Thoracic aorta (tissue), 2 donors: ENCODE data around the gene SHKBP1. TPM values are rescaled to one million over a fixed set of nuclear protein-coding genes. Genes with fewer than 3 reads are reported as not detected.

Experiments
- ATAC-seq: fragments of 150-250 bp; one replicate; pipeline ENCODE4 v1.8.0; 2017; ENCODE audit warnings: low read depth; ENCODE audit not compliant: insufficient number of reproducible peaks, low FRiP score
- DNase-seq: peaks from one replicate; pipeline ENCODE4 v3.0.0-alpha.2; 2020; ENCODE audit warnings: low spot score
- H3K27ac ChIP-seq, 2 donors: fragments of 200-600 bp; sonication (generic); 1 replicate in 1 of 2; 2 replicates in 1 of 2; pipeline ENCODE4 v1.5.1; 2016; ENCODE audit warnings: mild to moderate bottlenecking in 2 of 2, moderate library complexity in 2 of 2
- H3K27me3 ChIP-seq: fragments of 200-600 bp; sonication (generic); replicated peaks from 2 replicates; pipeline ENCODE4 v1.6.0; 2016; ENCODE audit warnings: mild to moderate bottlenecking; ENCODE audit not compliant: insufficient read depth
- H3K36me3 ChIP-seq: fragments of 200-600 bp; sonication (generic); one replicate; pipeline ENCODE4 v1.5.1; 2016
- H3K4me1 ChIP-seq, 2 donors: fragments of 200-600 bp; sonication (generic); 1 replicate in 1 of 2; 2 replicates in 1 of 2; pipeline versions ENCODE4 v1.5.1 to v1.6.0; 2016; ENCODE audit warnings: low read depth in 2 of 2, mild to moderate bottlenecking in 1 of 2; ENCODE audit not compliant: control insufficient read depth in 1 of 2
- H3K4me3 ChIP-seq: fragments of 200-600 bp; sonication (generic); 2 replicates; pipeline ENCODE4 v1.5.1; 2016; ENCODE audit warnings: mild to moderate bottlenecking
- H3K9me3 ChIP-seq: fragments of 200-600 bp; sonication (generic); 2 replicates; pipeline ENCODE4 v1.5.1; 2016
- CTCF ChIP-seq: fragments of 200-600 bp; sonication (generic); IDR thresholded peaks from one replicate; pipeline ENCODE4 v1.5.1; 2019; ENCODE audit warnings: antibody characterized with exemption
- total RNA-seq, 2 donors: library from RNA; depleted of rRNA; stranded (reverse); fragments of >200 nt; gene quantifications; one replicate each; pipeline versions ENCODE4 v1.1.0 to v1.2.3, GENCODE V29; 2016

SHKBP1 gene
- total RNA-seq, 2 donors from 2014 or later = 36.0 to 78.4 TPM

GRCh38 chr19:40629346-40629745 lies 52.7 kb downstream of the SHKBP1 start:
- TF ChIP-seq CTCF = no peak
- Histone ChIP-seq H3K4me1 (peaks cover 3 to 15% of the 10 kb centered on the region in 2 donors), H3K9me3 (no peaks in the 10 kb centered on the region), H3K27me3 (no peaks in the 10 kb centered on the region), H3K27ac (no peak overlapping the region), H3K36me3 (peaks cover 27% of the 10 kb centered on the region), H3K4me3 (no peak overlapping the region)
- DNase-seq (no peak), ATAC-seq (no peak)

- Histone ChIP-seq H3K36me3 (peaks cover 23% of the 10 kb centered on the region), H3K9me3 (no peaks in the 10 kb centered on the region), H3K4me3 (no peak overlapping the region), H3K27ac (peak overlapping the region; percentile 38 to 39), H3K27me3 (no peaks in the 10 kb centered on the region), H3K4me1 (peaks cover 3 to 16% of the 10 kb centered on the region in 2 donors)
- ATAC-seq (no peak), DNase-seq (no peak)
- no peak for TF ChIP-seq CTCF
Measured at GRCh38 chr19:40630571-40631160, 54.0 kb downstream of the SHKBP1 start.

GRCh38 chr19:40632311-40633036 lies 55.8 kb downstream of the SHKBP1 start:
- Histone ChIP-seq H3K9me3 (no peaks in the 10 kb centered on the region), H3K4me1 (peaks cover 3 to 16% of the 10 kb centered on the region in 2 donors), H3K36me3 (peaks cover 8% of the 10 kb centered on the region), H3K27me3 (no peaks in the 10 kb centered on the region), H3K27ac (peak overlapping the region in 1 of 2 donors; percentile 26), H3K4me3 (no peak overlapping the region)
- DNase-seq (no peak), ATAC-seq (no peak)
- TF ChIP-seq CTCF = no peak

GRCh38 chr19:40633207-40633606 lies 56.5 kb downstream of the SHKBP1 start:
- Histone ChIP-seq H3K9me3 (no peaks in the 10 kb centered on the region), H3K27ac (peak overlapping the region; percentile 65 to 86), H3K4me1 (peaks cover 3 to 16% of the 10 kb centered on the region in 2 donors), H3K27me3 (no peaks in the 10 kb centered on the region), H3K36me3 (peaks cover under 1% of the 10 kb centered on the region), H3K4me3 (no peak overlapping the region)
- no peak for TF ChIP-seq CTCF
- DNase-seq (no peak), ATAC-seq (no peak)

GRCh38 chr19:40638327-40638726 lies 61.7 kb downstream of the SHKBP1 start:
- Histone ChIP-seq H3K4me3 (no peak overlapping the region), H3K27ac (no peak overlapping the region)
- TF ChIP-seq CTCF = no peak

More at GRCh38 chr19:40638327-40638726, 61.7 kb downstream of the SHKBP1 start:
- no peaks in the 10 kb centered on the region for H3K36me3 ChIP-seq
- no peak for ATAC-seq
- H3K4me1 ChIP-seq = peaks cover 18 to 56% of the 10 kb centered on the region in 2 donors
- H3K27me3 ChIP-seq = no peaks in the 10 kb centered on the region
- DNase-seq = no peak
- no peaks in the 10 kb centered on the region for H3K9me3 ChIP-seq
